ENCODE measurements around the gene DHRS2.

Gene DHRS2

DNA sequence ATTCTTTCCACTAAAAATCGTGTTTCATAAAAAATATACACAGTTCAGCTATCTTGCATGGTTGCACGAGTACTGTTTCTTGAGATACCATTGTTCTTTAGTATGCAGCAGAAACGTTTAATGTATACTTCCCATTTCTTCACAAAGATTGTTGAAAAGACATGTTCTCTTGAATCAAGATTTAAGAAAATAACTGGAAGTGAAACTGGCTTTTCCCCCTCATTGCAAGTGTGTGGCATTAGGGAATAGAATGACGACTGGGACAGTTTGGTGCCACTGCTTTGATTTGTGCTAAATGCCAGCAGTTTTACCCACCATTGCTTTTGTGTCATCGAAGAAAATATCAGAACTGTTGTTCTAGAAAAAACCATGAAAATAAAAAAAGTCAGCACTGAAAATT, 20.3 kb upstream of the DHRS2 start:
- Histone ChIP-seq H3K4me2 (ENCODE audit: insufficient read depth, low read length) (no peak overlapping the region), H3K9me3 (ENCODE audit: insufficient read depth, low read length, severe bottlenecking) (no peaks in the 10 kb centered on the region), H3K36me3 (ENCODE audit: insufficient read depth, low read length) (no peaks in the 10 kb centered on the region), H3K4me1 (ENCODE audit: insufficient read depth, low read length) (peaks cover 3% of the 10 kb centered on the region), H3K79me2 (ENCODE audit: insufficient read depth, low read length) (no peaks in the 10 kb centered on the region), H3K27me3 (ENCODE audit: insufficient read depth, low read length, poor library complexity) (no peaks in the 10 kb centered on the region), H3K27ac (ENCODE audit: low read length) (no peak overlapping the region), H3K9ac (ENCODE audit: low read depth, low read length) (no peak overlapping the region), H2AFZ (ENCODE audit: low read depth, low read length) (no peak overlapping the region), H3K4me3 (ENCODE audit: low read depth in 1 of 2, low read length in 2 of 2) (no peak overlapping the region), H4K20me1 (ENCODE audit: insufficient read depth, low read length) (no peaks in the 10 kb centered on the region)
- TF ChIP-seq CTCF (IDR thresholded peaks at IDR 0.05; ENCODE audit: borderline replicate concordance, extremely low read depth, low read length, poor library complexity, severe bottlenecking) (no peak), EZH2 (IDR thresholded peaks at IDR 0.05; ENCODE audit: borderline replicate concordance, low read depth, low read length, severe bottlenecking) (no peak)
- DNase-seq (no peak), ATAC-seq (ENCODE audit: insufficient read depth, low read depth) (no peak)

GRCh38 chr14:23617539-23617938, 18.6 kb upstream of the DHRS2 start:
- H3K4me1 ChIP-seq (ENCODE audit: insufficient read depth, low read length) = no peaks in the 10 kb centered on the region
- DNase-seq = no peak

GRCh38 chr14:23618415-23618988, 17.7 kb upstream of the DHRS2 start:
- DNase-seq (no peak), ATAC-seq (ENCODE audit: insufficient read depth, low read depth) (no peak)
- Histone ChIP-seq H3K36me3 (ENCODE audit: insufficient read depth, low read length) (no peaks in the 10 kb centered on the region), H3K79me2 (ENCODE audit: insufficient read depth, low read length) (no peaks in the 10 kb centered on the region), H3K27me3 (ENCODE audit: insufficient read depth, low read length, poor library complexity) (no peaks in the 10 kb centered on the region), H3K9ac (ENCODE audit: low read depth, low read length) (no peak overlapping the region), H3K9me3 (ENCODE audit: insufficient read depth, low read length, severe bottlenecking) (peaks cover 6% of the 10 kb centered on the region), H3K4me2 (ENCODE audit: insufficient read depth, low read length) (no peak overlapping the region), H3K27ac (ENCODE audit: low read length) (no peak overlapping the region), H3K4me3 (ENCODE audit: low read depth in 1 of 2, low read length in 2 of 2) (no peak overlapping the region), H4K20me1 (ENCODE audit: insufficient read depth, low read length) (no peaks in the 10 kb centered on the region), H2AFZ (ENCODE audit: low read depth, low read length) (no peak overlapping the region), H3K4me1 (ENCODE audit: insufficient read depth, low read length) (no peaks in the 10 kb centered on the region)
- TF ChIP-seq EZH2 (IDR thresholded peaks at IDR 0.05; ENCODE audit: borderline replicate concordance, low read depth, low read length, severe bottlenecking) (no peak), CTCF (IDR thresholded peaks at IDR 0.05; ENCODE audit: borderline replicate concordance, extremely low read depth, low read length, poor library complexity, severe bottlenecking) (no peak)

More at GRCh38 chr14:23617539-23617938, 18.6 kb upstream of the DHRS2 start:
- Histone ChIP-seq H3K9ac (ENCODE audit: low read depth, low read length) (no peak overlapping the region), H4K20me1 (ENCODE audit: insufficient read depth, low read length) (no peaks in the 10 kb centered on the region), H3K9me3 (ENCODE audit: insufficient read depth, low read length, severe bottlenecking) (no peaks in the 10 kb centered on the region), H3K4me3 (ENCODE audit: low read depth in 1 of 2, low read length in 2 of 2) (no peak overlapping the region), H3K27ac (ENCODE audit: low read length) (no peak overlapping the region), H3K79me2 (ENCODE audit: insufficient read depth, low read length) (no peaks in the 10 kb centered on the region), H3K36me3 (ENCODE audit: insufficient read depth, low read length) (no peaks in the 10 kb centered on the region), H3K4me2 (ENCODE audit: insufficient read depth, low read length) (no peak overlapping the region), H3K27me3 (ENCODE audit: insufficient read depth, low read length, poor library complexity) (no peaks in the 10 kb centered on the region), H2AFZ (ENCODE audit: low read depth, low read length) (no peak overlapping the region)
- ATAC-seq (ENCODE audit: insufficient read depth, low read depth) = no peak
- TF ChIP-seq EZH2 (IDR thresholded peaks at IDR 0.05; ENCODE audit: borderline replicate concordance, low read depth, low read length, severe bottlenecking) = no peak
- no peak for TF ChIP-seq CTCF (IDR thresholded peaks at IDR 0.05; ENCODE audit: borderline replicate concordance, extremely low read depth, low read length, poor library complexity, severe bottlenecking)

Data from DND-41 (cell line).